ENCODE data around the gene ITPKC. TPM values are rescaled to one million over a fixed set of nuclear protein-coding genes. Genes with fewer than 3 reads are reported as not detected.

The ITPKC gene
- total RNA-seq, 4 donors from 2014 or later: 14.7 to 56.1 (median 33.8) TPM

DNA sequence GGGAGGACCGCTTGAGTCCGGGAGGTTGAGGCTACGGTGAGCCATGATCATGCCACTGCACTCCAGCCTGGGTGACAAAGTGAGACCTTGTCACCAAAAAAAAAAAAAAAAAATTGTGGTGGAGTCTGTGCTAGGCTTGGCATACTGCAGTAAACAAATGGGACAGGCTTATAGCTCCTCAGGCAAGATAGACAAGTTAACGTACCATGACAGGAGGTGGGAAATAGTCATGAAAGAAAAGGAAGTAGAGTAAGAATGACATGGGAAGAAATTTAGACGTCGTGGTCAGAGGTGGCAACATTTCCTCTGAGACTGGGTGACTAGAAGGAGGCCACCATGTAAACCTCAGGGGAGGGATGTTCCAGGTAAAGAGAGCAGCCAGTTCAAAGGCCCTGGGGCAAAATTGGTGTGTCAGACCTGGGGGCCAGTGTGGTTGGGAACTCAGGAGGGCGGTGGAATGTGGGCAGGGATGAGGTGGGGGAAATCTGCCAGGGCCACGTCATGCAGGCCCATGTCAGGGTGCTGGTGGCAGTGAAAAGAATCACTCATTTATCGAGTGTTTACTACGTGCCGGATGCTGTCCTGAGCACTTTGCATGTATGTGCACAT lies 39.7 kb downstream of the ITPKC start:
- Histone ChIP-seq H3K4me1 (peaks cover 17 to 48% (median 40%) of the 10 kb centered on the region in 4 donors), H3K27me3 (no peaks in the 10 kb centered on the region), H3K9me3 (no peaks in the 10 kb centered on the region), H3K27ac (no peak overlapping the region), H3K4me3 (no peak overlapping the region), H3K36me3 (peaks cover 0 to 42% (median 21%) of the 10 kb centered on the region in 4 donors)
- intact Hi-C loops (cut with DNase I; ENCODE audit: low total_unique reads): no loop called here
- in situ Hi-C loops (cut with MboI; ENCODE audit: low pct_ligation_motif_present in 1 of 4, low pct_unique_long_range_greater_than_20kb in 1 of 4, low sequenced_read_pairs in 3 of 4): no loop called here
- 70 to 71% methylated on average over 5 to 11 of the region's 11 CpGs for WGBS, 2 donors (ENCODE audit: low coverage in 1 of 2)
- no peak for DNase-seq
- no peak for TF ChIP-seq EP300 (IDR thresholded peaks at IDR 0.05; ENCODE audit: low read depth)
- no peak for TF ChIP-seq POLR2A (IDR thresholded peaks at IDR 0.05)
- TF ChIP-seq, protein P1, sequence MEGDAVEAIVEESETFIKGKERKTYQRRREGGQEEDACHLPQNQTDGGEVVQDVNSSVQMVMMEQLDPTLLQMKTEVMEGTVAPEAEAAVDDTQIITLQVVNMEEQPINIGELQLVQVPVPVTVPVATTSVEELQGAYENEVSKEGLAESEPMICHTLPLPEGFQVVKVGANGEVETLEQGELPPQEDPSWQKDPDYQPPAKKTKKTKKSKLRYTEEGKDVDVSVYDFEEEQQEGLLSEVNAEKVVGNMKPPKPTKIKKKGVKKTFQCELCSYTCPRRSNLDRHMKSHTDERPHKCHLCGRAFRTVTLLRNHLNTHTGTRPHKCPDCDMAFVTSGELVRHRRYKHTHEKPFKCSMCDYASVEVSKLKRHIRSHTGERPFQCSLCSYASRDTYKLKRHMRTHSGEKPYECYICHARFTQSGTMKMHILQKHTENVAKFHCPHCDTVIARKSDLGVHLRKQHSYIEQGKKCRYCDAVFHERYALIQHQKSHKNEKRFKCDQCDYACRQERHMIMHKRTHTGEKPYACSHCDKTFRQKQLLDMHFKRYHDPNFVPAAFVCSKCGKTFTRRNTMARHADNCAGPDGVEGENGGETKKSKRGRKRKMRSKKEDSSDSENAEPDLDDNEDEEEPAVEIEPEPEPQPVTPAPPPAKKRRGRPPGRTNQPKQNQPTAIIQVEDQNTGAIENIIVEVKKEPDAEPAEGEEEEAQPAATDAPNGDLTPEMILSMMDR (IDR thresholded peaks at IDR 0.05): no peak
- no peak for TF ChIP-seq POLR2AphosphoS5 (IDR thresholded peaks at IDR 0.05)

DNA sequence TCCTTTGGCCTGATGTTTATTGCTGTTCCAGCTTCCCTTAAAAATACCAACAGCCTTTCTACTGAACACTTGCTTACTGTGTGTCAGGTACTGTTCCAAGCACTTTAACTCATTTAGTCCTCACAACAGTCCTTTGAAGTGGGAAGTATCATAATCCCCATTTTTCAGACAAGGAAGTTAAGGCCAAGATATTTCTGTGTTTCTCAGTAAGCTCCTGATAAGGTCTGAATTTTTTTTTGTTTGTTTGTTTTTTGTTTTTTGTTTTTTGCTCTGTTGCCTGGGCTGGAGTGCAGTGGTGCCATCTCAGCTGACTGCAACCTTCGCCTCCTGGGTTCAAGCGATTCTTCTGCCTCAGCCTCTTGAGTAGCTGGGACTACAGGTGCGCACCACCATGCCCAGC lies 41.6 kb downstream of the ITPKC start:
- in situ Hi-C loops (cut with MboI; ENCODE audit: low pct_ligation_motif_present in 1 of 4, low pct_unique_long_range_greater_than_20kb in 1 of 4, low sequenced_read_pairs in 3 of 4): no loop called here
- no peak for TF ChIP-seq POLR2A (IDR thresholded peaks at IDR 0.05)
- TF ChIP-seq, protein P1 (IDR thresholded peaks at IDR 0.05): no peak
- no peak for TF ChIP-seq POLR2AphosphoS5 (IDR thresholded peaks at IDR 0.05)
- no peak for TF ChIP-seq EP300 (IDR thresholded peaks at IDR 0.05; ENCODE audit: low read depth)
- intact Hi-C loops (cut with DNase I; ENCODE audit: low total_unique reads): no loop called here
- Histone ChIP-seq H3K27ac (no peak overlapping the region), H3K9me3 (no peaks in the 10 kb centered on the region), H3K4me1 (peaks cover 12 to 33% (median 27%) of the 10 kb centered on the region in 4 donors), H3K4me3 (no peak overlapping the region), H3K27me3 (no peaks in the 10 kb centered on the region), H3K36me3 (peaks cover 0 to 61% (median 30%) of the 10 kb centered on the region in 4 donors)
- 97 to 100% methylated on average over 3 of the region's 3 CpGs for WGBS, 2 donors (ENCODE audit: low coverage in 1 of 2)
- DNase-seq: no peak

DNA sequence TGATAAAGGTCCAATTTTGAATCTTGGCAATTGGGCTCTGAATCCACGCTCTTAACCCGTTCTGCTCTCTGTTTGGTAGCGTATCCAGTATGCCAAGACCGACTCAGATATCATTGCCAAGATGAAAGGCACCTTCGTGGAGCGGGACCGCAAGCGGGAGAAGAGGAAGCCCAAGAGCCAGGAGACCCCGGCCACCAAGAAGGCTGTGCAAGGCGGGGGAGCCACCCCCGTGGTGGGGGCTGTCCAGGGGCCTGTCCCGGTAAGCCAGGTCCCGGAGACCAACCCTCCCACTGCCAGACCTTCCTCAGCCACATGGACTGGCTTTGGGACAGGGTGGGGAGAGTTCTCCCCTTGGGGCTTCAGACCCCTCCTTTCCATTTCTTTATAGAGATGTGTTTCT lies 42.4 kb downstream of the ITPKC start:
- WGBS, 2 donors (ENCODE audit: low coverage in 1 of 2): 90 to 100% methylated on average over 1 to 13 of the region's 13 CpGs
- H3K27me3 ChIP-seq: no peaks in the 10 kb centered on the region
- no peaks in the 10 kb centered on the region for H3K9me3 ChIP-seq
- TF ChIP-seq, protein P1 (IDR thresholded peaks at IDR 0.05): no peak
- TF ChIP-seq POLR2AphosphoS5 (IDR thresholded peaks at IDR 0.05): no peak
- no peak for TF ChIP-seq EP300 (IDR thresholded peaks at IDR 0.05; ENCODE audit: low read depth)
- TF ChIP-seq POLR2A (IDR thresholded peaks at IDR 0.05): no peak
- no peak overlapping the region for H3K27ac ChIP-seq
- peaks cover 9 to 24% (median 18%) of the 10 kb centered on the region in 4 donors for H3K4me1 ChIP-seq
- no peak overlapping the region for H3K4me3 ChIP-seq
- peaks cover 0 to 69% (median 34%) of the 10 kb centered on the region in 4 donors for H3K36me3 ChIP-seq
- DNase-seq: no peak
- in situ Hi-C loops (cut with MboI; ENCODE audit: low pct_ligation_motif_present in 1 of 4, low pct_unique_long_range_greater_than_20kb in 1 of 4, low sequenced_read_pairs in 3 of 4) (no loop called here), intact Hi-C loops (cut with DNase I; ENCODE audit: low total_unique reads) (no loop called here)

DNA sequence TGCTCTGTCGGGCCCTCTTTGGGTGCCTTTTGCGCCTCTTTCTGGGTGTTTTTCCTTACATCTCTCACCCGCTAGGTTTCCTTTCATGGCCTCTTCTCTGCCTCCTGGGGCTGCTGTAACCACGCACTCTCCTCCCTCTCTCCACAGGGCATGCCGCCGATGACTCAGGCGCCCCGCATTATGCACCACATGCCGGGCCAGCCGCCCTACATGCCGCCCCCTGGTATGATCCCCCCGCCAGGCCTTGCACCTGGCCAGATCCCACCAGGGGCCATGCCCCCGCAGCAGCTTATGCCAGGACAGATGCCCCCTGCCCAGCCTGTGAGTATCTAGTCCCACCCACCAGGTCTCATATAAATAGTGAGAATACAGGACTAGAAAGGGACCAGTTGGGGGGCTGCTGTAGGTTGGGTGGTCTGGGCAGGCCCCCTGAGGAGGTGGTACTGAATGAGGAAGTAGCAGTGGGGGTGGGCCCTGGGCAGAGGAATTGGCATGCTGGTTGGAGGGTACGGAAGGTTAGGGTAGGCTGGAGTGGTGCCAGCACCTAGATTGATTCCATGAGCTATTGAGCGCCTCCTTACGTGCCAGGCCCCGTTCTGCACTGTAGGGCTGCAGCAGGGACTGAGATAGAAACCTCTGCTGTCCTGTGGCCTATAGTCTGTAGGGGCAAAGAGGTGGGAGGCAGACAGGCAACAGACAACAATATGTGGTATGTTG lies 46.0 kb downstream of the ITPKC start:
- H3K27me3 ChIP-seq: no peaks in the 10 kb centered on the region
- H3K9me3 ChIP-seq: no peaks in the 10 kb centered on the region
- in situ Hi-C loops (cut with MboI; ENCODE audit: low pct_ligation_motif_present in 1 of 4, low pct_unique_long_range_greater_than_20kb in 1 of 4, low sequenced_read_pairs in 3 of 4): no loop called here
- H3K36me3 ChIP-seq: peaks cover 0 to 87% (median 40%) of the 10 kb centered on the region in 4 donors
- 93 to 98% methylated on average over 5 to 17 of the region's 17 CpGs for WGBS, 2 donors (ENCODE audit: low coverage in 1 of 2)
- TF ChIP-seq, protein P1 (IDR thresholded peaks at IDR 0.05): no peak
- no peak for TF ChIP-seq POLR2AphosphoS5 (IDR thresholded peaks at IDR 0.05)
- H3K4me3 ChIP-seq: no peak overlapping the region
- no peak for DNase-seq
- H3K4me1 ChIP-seq: no peaks in the 10 kb centered on the region
- intact Hi-C loops (cut with DNase I; ENCODE audit: low total_unique reads): no loop called here
- no peak overlapping the region for H3K27ac ChIP-seq
